Urothelium cell line (cell line): ENCODE measurements around the gene SOAT2.

Source experiments
- DNase-seq: peaks from one replicate; pipeline ENCODE4 v3.0.0; 2011; ENCODE audit warnings: low spot score, mixed read lengths
- FAIRE-seq: peaks from 2 replicates; lab custom pipeline; 2011; peaks lifted over from hg19 to GRCh38; lab: Jason Lieb, UNC

SOAT2 gene

GRCh38 chr12:53173085-53173715 is 69.9 kb downstream of the SOAT2 start:
- DNase-seq (no peak), FAIRE-seq (no peak)
